ENCODE data around the gene IQSEC3. TPM values are rescaled to one million over a fixed set of nuclear protein-coding genes. Genes with fewer than 3 reads are reported as not detected.
"Not testable (repeated sequence)": the region's sequence is repeated elsewhere in the genome, so short reads cannot be mapped to it uniquely, and the experiment has no call there.

Gene IQSEC3
- total RNA-seq, 1 donor from 2014 or later: 1.3 TPM

DNA sequence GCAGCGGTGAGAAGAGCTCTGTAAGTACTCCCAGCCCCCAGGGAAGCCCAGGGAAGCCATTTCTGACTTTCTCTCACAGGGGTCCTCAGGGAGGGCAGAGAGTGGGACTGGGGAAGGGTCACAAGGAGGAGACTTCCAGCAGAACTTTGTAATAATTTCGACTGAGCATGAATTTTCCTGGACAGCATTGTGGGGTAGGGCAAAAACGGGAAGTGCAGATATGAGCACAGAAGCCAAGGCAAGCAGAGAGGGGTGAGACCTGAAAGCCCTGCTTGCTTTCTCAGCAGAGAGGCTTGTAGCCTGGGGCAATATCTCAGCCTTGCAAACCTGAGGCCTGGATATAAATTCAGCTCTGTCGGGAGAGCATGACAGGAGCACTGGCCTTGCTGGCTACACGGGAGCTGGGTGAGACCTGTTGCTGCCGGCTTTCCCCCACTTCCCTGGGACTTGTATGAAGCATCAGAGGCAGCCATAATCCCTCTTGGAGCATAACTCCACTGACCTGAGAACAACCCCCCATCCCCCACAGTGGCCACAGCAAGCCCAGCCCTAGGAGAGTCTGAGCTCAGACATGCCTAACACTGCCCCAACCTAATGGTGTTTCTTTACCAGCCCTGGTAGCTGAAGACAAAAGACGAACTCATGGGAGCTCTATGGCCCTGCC is 9.8 kb upstream of the IQSEC3 start:
- TF ChIP-seq, protein P1, sequence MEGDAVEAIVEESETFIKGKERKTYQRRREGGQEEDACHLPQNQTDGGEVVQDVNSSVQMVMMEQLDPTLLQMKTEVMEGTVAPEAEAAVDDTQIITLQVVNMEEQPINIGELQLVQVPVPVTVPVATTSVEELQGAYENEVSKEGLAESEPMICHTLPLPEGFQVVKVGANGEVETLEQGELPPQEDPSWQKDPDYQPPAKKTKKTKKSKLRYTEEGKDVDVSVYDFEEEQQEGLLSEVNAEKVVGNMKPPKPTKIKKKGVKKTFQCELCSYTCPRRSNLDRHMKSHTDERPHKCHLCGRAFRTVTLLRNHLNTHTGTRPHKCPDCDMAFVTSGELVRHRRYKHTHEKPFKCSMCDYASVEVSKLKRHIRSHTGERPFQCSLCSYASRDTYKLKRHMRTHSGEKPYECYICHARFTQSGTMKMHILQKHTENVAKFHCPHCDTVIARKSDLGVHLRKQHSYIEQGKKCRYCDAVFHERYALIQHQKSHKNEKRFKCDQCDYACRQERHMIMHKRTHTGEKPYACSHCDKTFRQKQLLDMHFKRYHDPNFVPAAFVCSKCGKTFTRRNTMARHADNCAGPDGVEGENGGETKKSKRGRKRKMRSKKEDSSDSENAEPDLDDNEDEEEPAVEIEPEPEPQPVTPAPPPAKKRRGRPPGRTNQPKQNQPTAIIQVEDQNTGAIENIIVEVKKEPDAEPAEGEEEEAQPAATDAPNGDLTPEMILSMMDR (conservative IDR thresholded peaks at IDR 0.05; ENCODE audit: low read depth, low read length): no peak
- H3K4me3 ChIP-seq (ENCODE audit: low read depth, low read length): no peak overlapping the region
- no peak for DNase-seq (ENCODE audit: low read depth)

DNA sequence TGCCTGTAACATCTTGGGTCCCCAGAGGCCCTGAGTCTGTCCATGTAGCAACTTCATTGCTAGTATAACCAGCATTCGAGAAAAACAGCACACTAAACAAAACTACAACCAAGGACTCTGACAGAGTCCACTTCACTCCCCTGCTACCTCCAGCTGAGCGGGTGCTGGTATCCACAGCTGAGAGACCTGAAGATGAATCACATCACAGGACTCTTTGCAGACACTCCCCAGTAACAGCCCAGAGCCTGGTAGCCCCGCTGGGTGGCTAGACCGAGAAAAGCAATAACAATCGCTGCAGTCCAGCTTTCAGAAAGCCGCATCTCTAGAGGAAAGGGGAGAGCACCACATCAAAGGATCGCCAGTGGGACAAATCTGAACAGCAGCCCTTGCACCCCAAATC is 9.0 kb upstream of the IQSEC3 start:
- no peak overlapping the region for H3K4me3 ChIP-seq (ENCODE audit: low read depth, low read length)
- no peak for DNase-seq (ENCODE audit: low read depth)
- TF ChIP-seq, protein P1 (conservative IDR thresholded peaks at IDR 0.05; ENCODE audit: low read depth, low read length): no peak

DNA sequence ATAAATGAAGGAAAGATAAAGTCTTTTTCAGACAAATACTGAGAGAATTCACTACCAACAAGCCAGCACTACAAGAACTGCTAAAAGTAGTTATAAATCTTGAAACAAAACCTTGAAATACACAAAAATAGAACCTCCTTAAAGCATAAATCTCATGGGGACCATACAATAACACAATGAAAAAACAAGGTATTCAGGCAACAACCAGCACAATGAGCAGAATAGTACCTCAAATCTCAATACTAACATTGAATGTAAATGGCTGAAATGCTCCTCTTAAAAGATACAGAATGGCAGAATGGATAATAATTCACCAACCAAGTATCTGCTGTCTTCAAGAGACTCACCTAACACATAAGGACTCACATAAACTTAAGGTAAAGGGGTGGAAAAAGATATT is 7.7 kb upstream of the IQSEC3 start:
- TF ChIP-seq, protein P1 (conservative IDR thresholded peaks at IDR 0.05; ENCODE audit: low read depth, low read length): no peak
- no peak overlapping the region for H3K4me3 ChIP-seq (ENCODE audit: low read depth, low read length)
- no peak for DNase-seq (ENCODE audit: low read depth)

DNA sequence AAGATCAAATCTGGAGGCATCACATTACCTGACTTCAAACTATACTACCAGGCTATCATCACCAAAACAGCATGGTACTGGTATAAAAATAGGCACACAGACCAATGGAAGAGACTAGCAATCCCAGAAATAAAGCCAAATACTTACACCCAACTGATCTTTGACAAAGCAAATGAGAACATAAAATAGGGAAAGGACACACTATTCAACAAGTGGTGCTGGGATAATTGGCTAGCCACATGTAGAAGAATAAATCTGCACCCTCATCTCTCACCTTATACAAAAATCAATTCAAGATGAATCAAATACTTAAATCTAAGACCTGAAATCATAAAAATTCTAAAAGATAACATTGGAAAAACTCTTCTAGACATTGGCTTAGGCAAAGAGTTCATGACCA is 4.7 kb upstream of the IQSEC3 start:
- not testable (repeated sequence) for H3K4me3 ChIP-seq (ENCODE audit: low read depth, low read length); DNase-seq (ENCODE audit: low read depth)

DNA sequence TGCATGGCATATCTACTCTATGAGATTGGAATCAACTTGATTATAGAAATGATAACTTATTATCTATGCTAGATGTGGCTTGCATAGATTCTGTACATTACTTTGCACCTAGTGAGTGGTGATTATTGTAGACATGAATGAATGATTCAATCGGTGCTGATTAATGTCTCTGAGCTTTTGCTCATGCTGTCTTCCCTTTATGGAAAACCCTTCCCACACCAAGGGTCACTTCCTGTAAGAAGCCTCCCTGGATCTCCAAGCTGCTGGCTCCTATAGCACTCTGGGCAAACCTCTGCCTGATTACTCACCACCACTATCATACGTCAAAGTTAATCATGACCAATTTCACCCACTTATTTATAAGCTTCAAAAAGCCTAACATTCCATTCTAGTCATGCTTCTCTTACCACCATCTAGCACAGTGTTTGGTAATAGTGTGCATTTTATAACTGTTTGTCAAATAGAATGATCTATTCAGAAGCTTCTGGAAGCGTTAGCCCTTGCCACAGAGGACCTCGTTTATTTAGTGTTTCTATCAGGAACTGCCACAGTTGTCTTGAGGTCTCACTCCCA is 990 bp upstream of the IQSEC3 start:
- not testable (repeated sequence) for H3K4me3 ChIP-seq (ENCODE audit: low read depth, low read length)
- peak; percentile 52 for DNase-seq (ENCODE audit: low read depth)

DNA sequence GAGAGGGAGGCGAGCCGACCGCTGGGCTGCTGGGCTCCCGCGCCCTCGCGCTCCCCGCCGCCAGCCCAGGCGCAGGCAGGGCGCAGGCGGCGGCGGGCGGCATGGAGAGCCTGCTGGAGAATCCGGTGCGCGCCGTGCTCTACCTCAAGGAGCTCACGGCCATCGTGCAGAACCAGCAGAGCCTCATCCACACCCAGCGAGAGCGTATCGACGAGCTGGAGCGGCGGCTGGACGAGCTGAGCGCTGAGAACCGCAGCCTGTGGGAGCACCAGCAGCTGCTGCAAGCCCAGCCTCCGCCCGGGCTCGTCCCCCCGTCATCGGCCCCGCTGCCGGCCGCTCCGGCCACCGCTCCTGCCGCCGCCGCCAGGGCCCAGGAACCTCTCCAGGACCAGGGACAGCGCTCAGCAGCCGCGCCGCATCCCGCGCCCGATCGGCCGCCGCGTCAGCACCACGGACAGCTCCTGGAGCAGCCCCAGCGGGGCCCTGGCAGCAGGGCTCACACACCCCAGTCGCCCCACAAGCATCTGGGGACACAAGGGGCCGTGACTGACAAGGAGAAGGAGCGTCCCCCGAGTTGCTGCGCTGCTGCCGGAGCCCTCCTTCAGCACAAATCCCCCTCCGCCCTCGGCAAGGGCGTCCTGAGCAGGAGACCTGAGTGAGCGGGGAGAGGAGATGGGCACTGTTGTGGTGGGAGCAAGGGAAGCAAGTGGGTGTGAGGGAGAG is 376 bp downstream of the IQSEC3 start:
- H3K4me3 ChIP-seq (ENCODE audit: low read depth, low read length): peak overlapping the region; percentile 28
- not testable (repeated sequence) for DNase-seq (ENCODE audit: low read depth)

DNA sequence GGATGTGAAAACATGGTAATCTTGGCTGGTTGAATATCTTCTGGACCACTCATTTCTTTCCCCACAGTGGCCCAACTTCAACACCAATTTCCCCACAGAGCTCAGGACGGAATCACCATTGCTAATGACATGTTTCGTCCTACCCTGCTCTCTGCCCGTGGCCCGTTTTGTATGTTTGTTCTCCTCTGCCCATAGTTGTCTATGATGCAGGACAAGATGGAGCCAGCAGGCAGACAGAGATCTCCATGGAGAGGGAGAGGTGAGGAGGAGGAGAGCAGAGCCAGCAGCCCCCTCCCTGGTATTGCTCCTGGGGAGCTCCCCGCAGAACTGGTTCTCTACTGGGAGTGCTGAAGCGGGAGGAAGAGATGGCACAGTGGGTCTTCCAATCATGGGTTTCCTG is 3.1 kb downstream of the IQSEC3 start:
- not testable (repeated sequence) for H3K4me3 ChIP-seq (ENCODE audit: low read depth, low read length); DNase-seq (ENCODE audit: low read depth)

DNA sequence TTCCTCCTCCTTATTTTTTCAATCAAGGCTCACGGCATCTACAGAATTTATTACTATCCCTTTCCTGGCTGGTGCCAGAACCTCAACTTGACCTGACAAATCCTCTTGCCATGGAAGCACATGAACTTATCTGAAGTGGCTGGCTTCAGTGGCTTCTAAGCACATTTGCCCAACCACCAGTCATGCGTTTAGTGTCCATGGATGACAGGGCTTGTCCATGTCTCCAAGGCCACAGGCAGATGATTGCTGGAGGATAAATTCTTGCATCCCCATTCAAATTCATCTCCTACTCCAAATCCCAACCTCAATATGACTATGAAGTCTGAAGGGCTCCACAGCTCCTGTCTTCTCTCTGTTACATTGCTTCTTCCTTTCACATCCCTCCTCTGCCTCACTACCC is 4.0 kb downstream of the IQSEC3 start:
- not testable (repeated sequence) for H3K4me3 ChIP-seq (ENCODE audit: low read depth, low read length); DNase-seq (ENCODE audit: low read depth)

DNA sequence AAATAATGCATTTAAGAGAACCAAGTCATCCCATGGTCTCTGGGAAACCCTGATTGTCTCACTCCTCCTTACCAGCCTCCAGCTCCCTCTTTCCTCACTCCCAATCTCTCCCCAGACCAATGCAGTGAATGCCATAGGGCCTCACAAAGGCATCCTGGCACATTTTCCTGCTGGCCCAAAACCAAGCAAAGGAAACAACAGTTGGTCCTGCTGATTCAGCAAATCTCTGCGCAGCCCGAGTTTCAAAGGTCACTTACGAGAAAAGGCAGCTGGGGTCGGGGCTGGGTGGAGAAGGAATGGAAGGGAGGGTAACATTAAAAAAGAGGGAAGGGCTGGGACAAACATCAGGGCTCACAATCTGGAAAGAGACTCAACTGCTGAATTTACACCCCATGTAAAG is 5.5 kb downstream of the IQSEC3 start:
- not testable (repeated sequence) for H3K4me3 ChIP-seq (ENCODE audit: low read depth, low read length); DNase-seq (ENCODE audit: low read depth)

DNA sequence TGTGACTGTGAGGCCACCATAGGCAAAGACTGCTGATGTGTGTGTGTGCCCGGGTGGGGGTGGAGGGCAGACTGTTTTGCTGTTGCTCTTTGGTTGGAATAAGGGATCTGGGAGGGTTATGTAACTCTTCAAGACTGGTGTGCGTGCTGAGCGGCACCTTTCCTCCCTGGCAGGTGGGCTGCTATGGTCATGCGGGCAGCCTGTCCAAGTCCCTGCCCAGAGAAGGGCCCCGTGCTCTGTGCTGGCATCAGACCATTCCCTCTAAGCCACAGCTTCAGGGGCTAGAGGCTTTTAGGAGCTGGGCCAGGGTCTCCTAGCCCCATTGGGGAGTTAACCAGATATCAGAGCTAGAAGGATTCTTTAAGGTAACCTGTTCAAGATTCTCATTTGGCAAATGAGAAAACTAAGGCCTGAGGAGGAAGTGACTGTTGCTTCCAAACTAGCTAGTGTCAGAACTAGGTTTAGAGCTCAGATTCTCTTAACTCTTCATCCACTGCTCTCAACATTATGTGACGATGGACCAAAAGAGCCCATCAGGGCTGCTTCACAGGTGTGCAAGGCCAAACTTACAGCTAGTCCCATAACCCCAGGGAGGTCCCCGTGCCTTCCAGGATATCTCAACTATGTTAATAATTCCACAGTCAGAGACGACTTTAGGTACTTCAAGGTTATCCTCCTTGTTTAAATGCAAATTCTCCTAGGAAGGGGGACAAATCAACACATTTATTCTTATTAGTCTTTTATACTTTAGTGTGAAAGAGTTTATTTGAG is 8.0 kb downstream of the IQSEC3 start:
- not testable (repeated sequence) for DNase-seq (ENCODE audit: low read depth); H3K4me3 ChIP-seq (ENCODE audit: low read depth, low read length)

DNA sequence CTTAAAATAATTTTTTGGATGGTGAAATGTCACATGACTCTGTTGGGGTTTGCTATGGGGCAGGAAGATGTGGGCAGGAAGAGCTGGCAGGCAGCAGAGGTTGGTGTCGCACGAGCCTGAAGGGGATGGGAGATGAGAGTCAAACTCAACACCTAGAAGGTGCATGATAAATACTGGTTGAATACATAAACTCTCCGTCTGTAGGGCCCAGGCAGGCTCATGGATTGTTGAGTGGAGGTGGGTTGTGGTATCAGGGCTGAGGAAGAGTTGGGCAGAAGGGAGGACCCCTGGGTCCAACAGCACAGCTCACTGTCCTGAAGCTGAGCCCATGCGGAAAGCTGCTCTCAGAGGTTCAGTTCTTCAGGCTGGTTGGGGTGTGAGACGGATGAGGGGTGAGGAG is 9.0 kb downstream of the IQSEC3 start:
- not testable (repeated sequence) for H3K4me3 ChIP-seq (ENCODE audit: low read depth, low read length); DNase-seq (ENCODE audit: low read depth)

DNA sequence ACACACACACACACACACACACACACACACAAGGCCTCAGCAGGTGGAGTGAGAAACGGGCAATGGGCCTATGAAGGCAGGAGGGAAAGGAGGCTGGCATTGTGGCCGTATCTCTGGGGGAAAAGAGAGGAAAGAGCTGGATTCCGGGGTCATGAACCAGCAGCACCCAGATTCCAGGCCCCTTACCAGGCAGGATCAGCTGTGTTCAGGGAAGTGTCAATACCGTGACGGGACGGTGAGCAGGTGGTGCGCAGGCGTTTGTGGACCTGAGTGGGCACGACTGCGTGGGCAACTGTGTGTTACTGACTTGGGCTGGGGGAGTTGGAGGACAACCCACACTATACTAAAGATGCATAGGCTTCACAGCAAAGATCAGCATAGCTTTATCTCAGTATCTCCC is 9.5 kb downstream of the IQSEC3 start:
- DNase-seq (ENCODE audit: low read depth); H3K4me3 ChIP-seq (ENCODE audit: low read depth, low read length): not testable (repeated sequence)

DNA sequence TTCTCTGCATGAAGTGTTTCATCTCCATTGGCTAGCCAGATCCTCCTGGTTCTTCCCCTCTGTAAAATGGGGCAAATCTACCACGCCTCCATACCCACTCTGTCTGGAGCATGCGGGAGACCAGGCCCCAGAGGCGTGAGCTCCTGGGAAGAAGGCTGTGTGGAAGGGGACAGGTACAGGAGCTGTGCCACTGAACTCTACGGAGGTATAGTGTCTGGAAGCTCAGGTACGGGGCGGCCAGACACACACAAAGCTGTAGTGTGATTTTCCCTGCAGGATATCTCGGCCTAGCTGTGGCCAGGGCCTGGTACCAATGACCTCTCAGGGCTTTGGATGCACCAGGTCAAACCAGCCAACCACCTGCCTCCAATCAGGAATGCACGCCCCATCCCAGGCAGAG is 10.0 kb downstream of the IQSEC3 start:
- H3K4me3 ChIP-seq (ENCODE audit: low read depth, low read length); DNase-seq (ENCODE audit: low read depth): not testable (repeated sequence)

DNA sequence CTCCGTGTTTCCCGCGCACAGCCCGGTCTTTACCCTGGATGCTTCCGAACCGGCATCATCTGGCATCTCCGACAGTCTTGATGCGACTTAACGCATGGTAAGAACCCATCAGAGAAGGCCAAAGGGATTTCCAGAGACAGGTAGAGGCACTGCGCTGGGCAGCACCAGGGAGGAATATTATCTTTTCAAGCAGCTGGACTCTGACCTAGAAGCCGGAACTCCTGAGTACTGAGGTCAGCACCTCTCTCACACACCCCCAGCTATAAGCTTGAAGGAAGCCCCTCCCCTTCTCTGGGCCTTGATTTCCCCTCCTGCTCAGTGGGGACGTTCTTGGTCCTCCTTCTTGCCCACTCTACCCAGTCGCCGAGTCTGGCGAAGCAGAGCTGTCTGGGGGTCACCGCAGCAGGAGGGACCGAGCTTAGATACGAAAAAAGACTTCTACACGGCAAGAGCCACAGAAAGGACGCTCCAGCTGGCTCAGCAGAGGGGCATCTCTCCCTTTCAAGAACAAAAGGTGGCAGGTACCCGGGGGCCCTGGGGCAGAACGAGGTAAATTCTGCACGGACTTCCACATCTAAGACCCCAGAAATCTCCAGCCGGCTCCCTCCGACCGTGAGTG is 10.6 kb downstream of the IQSEC3 start:
- not testable (repeated sequence) for H3K4me3 ChIP-seq (ENCODE audit: low read depth, low read length); DNase-seq (ENCODE audit: low read depth)

Data from epithelial cell of proximal tubule (primary cell).